ENCODE data around the gene C11orf52. TPM values are rescaled to one million over a fixed set of nuclear protein-coding genes. Genes with fewer than 3 reads are reported as not detected.

C11orf52 gene
- total and polyA plus RNA-seq, 2 of the 13 experiments (the other 11 are each of a cell fraction or from before 2014, with no cell fraction given) = 7.4 to 11.0 TPM

GRCh38 chr11:111935317-111936039, 16.8 kb downstream of the C11orf52 start (continued):
- TF ChIP-seq, protein P1, sequence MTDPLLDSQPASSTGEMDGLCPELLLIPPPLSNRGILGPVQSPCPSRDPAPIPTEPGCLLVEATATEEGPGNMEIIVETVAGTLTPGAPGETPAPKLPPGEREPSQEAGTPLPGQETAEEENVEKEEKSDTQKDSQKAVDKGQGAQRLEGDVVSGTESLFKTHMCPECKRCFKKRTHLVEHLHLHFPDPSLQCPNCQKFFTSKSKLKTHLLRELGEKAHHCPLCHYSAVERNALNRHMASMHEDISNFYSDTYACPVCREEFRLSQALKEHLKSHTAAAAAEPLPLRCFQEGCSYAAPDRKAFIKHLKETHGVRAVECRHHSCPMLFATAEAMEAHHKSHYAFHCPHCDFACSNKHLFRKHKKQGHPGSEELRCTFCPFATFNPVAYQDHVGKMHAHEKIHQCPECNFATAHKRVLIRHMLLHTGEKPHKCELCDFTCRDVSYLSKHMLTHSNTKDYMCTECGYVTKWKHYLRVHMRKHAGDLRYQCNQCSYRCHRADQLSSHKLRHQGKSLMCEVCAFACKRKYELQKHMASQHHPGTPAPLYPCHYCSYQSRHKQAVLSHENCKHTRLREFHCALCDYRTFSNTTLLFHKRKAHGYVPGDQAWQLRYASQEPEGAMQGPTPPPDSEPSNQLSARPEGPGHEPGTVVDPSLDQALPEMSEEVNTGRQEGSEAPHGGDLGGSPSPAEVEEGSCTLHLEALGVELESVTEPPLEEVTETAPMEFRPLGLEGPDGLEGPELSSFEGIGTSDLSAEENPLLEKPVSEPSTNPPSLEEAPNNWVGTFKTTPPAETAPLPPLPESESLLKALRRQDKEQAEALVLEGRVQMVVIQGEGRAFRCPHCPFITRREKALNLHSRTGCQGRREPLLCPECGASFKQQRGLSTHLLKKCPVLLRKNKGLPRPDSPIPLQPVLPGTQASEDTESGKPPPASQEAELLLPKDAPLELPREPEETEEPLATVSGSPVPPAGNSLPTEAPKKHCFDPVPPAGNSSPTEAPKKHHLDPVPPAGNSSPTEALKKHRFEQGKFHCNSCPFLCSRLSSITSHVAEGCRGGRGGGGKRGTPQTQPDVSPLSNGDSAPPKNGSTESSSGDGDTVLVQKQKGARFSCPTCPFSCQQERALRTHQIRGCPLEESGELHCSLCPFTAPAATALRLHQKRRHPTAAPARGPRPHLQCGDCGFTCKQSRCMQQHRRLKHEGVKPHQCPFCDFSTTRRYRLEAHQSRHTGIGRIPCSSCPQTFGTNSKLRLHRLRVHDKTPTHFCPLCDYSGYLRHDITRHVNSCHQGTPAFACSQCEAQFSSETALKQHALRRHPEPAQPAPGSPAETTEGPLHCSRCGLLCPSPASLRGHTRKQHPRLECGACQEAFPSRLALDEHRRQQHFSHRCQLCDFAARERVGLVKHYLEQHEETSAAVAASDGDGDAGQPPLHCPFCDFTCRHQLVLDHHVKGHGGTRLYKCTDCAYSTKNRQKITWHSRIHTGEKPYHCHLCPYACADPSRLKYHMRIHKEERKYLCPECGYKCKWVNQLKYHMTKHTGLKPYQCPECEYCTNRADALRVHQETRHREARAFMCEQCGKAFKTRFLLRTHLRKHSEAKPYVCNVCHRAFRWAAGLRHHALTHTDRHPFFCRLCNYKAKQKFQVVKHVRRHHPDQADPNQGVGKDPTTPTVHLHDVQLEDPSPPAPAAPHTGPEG (CRISPR knock-in tag; IDR thresholded peaks at IDR 0.05) = no peak
- TF ChIP-seq KLF9 (CRISPR knock-in tag; IDR thresholded peaks at IDR 0.05; ENCODE audit: low read depth) (no peak), MXI1 (IDR thresholded peaks at IDR 0.05; ENCODE audit: borderline replicate concordance, low read depth, low read length) (no peak), ZNF460 (CRISPR knock-in tag; IDR thresholded peaks at IDR 0.05; ENCODE audit: borderline replicate concordance) (no peak), ZNF468 (CRISPR knock-in tag; IDR thresholded peaks at IDR 0.05) (no peak), JARID2 (CRISPR knock-in tag; IDR thresholded peaks at IDR 0.05; ENCODE audit: insufficient replicate concordance) (no peak), HDAC1 (CRISPR knock-in tag; IDR thresholded peaks at IDR 0.05) (no peak; the same call in 1 of the 2 replicates), FOXK1 (CRISPR knock-in tag; IDR thresholded peaks at IDR 0.05; ENCODE audit: borderline replicate concordance, low read depth) (peak; percentile 47; the same call in 1 of the 2 replicates), ZNF782 (CRISPR knock-in tag; IDR thresholded peaks at IDR 0.05; ENCODE audit: borderline replicate concordance) (no peak), ZBTB42 (CRISPR knock-in tag; IDR thresholded peaks at IDR 0.05) (no peak), PCBP1 (IDR thresholded peaks at IDR 0.05; ENCODE audit: borderline replicate concordance, low read depth, low read length) (no peak), ZNF780A (CRISPR knock-in tag; IDR thresholded peaks at IDR 0.05) (no peak), ARHGAP35 (CRISPR knock-in tag; IDR thresholded peaks at IDR 0.05; ENCODE audit: borderline replicate concordance) (no peak), MNT (IDR thresholded peaks at IDR 0.05) (0 out of 2 replicates have a peak, but pooled peaks have one; percentile 23), EHMT2 (IDR thresholded peaks at IDR 0.05; ENCODE audit: borderline replicate concordance, low read depth, low read length) (no peak), SMAD3 (CRISPR knock-in tag; IDR thresholded peaks at IDR 0.05) (no peak), ZBTB3 (CRISPR knock-in tag; IDR thresholded peaks at IDR 0.05; ENCODE audit: borderline replicate concordance, low read depth) (no peak), SMARCE1 (IDR thresholded peaks at IDR 0.05; ENCODE audit: borderline replicate concordance) (no peak)
- TF ChIP-seq, protein P2, sequence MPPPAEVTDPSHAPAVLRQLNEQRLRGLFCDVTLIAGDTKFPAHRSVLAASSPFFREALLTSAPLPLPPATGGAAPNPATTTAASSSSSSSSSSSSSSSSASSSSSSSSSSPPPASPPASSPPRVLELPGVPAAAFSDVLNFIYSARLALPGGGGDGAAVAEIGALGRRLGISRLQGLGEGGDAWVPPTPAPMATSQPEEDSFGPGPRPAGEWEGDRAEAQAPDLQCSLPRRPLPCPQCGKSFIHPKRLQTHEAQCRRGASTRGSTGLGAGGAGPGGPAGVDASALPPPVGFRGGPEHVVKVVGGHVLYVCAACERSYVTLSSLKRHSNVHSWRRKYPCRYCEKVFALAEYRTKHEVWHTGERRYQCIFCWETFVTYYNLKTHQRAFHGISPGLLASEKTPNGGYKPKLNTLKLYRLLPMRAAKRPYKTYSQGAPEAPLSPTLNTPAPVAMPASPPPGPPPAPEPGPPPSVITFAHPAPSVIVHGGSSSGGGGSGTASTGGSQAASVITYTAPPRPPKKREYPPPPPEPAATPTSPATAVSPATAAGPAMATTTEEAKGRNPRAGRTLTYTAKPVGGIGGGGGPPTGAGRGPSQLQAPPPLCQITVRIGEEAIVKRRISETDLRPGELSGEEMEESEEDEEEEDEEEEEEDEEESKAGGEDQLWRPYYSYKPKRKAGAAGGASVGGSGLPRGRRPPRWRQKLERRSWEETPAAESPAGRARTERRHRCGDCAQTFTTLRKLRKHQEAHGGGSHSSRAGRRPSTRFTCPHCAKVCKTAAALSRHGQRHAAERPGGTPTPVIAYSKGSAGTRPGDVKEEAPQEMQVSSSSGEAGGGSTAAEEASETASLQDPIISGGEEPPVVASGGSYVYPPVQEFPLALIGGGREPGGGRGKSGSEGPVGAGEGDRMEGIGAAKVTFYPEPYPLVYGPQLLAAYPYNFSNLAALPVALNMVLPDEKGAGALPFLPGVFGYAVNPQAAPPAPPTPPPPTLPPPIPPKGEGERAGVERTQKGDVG (CRISPR knock-in tag; IDR thresholded peaks at IDR 0.05; ENCODE audit: borderline replicate concordance) = no peak
